ENCODE measurements around the gene RPS15.

DNA sequence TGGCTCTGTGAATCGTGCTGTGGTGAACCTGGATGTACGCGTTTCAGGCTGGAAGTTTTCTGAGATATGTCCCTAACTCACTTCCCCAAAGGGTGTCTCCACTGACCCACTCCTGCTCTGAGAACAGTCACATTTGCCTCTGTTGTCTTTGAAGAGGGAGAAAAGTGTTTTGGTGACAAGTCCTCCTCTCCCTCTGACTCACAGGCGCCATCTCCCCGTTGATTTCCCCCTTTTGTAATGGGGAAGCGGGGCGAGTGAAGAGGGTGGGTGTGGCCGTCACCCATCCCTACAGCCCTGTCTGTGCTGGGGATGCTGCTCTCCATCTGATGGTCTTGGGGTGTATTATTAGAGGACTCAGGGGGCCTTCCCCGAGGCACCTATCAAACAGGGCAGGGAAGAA is 21.3 kb downstream of the RPS15 start:
- TF ChIP-seq EZH2 (IDR thresholded peaks at IDR 0.05; ENCODE audit: insufficient read depth, low read length) = no peak
- TF ChIP-seq, protein P1, sequence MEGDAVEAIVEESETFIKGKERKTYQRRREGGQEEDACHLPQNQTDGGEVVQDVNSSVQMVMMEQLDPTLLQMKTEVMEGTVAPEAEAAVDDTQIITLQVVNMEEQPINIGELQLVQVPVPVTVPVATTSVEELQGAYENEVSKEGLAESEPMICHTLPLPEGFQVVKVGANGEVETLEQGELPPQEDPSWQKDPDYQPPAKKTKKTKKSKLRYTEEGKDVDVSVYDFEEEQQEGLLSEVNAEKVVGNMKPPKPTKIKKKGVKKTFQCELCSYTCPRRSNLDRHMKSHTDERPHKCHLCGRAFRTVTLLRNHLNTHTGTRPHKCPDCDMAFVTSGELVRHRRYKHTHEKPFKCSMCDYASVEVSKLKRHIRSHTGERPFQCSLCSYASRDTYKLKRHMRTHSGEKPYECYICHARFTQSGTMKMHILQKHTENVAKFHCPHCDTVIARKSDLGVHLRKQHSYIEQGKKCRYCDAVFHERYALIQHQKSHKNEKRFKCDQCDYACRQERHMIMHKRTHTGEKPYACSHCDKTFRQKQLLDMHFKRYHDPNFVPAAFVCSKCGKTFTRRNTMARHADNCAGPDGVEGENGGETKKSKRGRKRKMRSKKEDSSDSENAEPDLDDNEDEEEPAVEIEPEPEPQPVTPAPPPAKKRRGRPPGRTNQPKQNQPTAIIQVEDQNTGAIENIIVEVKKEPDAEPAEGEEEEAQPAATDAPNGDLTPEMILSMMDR (IDR thresholded peaks at IDR 0.05; ENCODE audit: insufficient read depth, low read depth, low read length) = no peak
